Measurements from ENCODE around the gene SYNE2.

DNA sequence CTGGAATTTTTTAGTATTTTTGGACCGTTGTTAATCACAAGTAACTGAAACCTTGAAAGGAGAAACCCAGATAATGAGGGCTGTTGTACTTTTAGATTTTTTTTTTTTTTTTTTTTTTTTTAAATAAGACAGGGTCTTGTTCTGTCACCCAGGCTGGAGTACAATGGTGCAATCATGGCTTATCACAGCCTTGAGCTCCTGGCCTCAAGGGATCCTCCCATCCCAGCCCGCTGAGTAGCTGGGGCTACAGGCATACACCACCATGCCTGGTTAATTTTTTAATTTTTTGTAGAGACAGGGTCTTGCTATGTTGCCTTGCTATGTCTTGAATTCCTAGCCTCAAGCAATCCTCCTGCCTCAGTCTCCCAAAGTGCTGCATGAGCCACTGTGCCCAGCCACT lies 211.6 kb downstream of the SYNE2 start:
- TF ChIP-seq, protein P1, sequence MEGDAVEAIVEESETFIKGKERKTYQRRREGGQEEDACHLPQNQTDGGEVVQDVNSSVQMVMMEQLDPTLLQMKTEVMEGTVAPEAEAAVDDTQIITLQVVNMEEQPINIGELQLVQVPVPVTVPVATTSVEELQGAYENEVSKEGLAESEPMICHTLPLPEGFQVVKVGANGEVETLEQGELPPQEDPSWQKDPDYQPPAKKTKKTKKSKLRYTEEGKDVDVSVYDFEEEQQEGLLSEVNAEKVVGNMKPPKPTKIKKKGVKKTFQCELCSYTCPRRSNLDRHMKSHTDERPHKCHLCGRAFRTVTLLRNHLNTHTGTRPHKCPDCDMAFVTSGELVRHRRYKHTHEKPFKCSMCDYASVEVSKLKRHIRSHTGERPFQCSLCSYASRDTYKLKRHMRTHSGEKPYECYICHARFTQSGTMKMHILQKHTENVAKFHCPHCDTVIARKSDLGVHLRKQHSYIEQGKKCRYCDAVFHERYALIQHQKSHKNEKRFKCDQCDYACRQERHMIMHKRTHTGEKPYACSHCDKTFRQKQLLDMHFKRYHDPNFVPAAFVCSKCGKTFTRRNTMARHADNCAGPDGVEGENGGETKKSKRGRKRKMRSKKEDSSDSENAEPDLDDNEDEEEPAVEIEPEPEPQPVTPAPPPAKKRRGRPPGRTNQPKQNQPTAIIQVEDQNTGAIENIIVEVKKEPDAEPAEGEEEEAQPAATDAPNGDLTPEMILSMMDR (IDR thresholded peaks at IDR 0.05) = no peak
- TF ChIP-seq POLR2AphosphoS5 (IDR thresholded peaks at IDR 0.05) = no peak
- no peak for TF ChIP-seq POLR2A (IDR thresholded peaks at IDR 0.05)

Measured in prostate gland (tissue), 2 donors.